ENCODE results near the gene FRAT1. TPM values are rescaled to one million over a fixed set of nuclear protein-coding genes. Genes with fewer than 3 reads are reported as not detected.

Gene FRAT1
- total and polyA plus RNA-seq, 2 of the 13 experiments (the other 11 are each of a cell fraction or from before 2014, with no cell fraction given) = 1.7 to 2.3 TPM

- TF ChIP-seq ZNF567 (CRISPR knock-in tag; IDR thresholded peaks at IDR 0.05; ENCODE audit: borderline replicate concordance) = no peak
These were observed 48.4 kb upstream of the FRAT1 start (continued) for GRCh38 chr10:97270523-97271154.

DNA sequence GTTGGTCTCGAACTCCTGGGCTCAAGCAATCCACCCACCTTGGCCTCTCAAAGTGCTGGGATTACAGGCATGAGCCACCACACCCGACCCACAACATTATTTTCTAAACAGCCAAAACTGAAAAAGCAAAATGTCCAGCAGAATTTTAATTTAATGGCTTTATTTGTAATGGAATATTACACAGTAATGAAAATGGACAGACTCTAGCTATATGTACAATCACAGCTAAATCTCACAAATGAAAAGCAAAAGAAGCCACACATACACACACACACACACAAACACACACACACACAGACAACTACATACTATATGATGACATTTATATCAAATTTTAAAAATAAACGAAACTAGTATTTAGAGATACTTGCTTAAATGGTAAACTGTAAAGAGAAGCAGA is 45.4 kb upstream of the FRAT1 start:
- ChIA-PET POLR2A (no interaction called here), CTCF (ENCODE audit: low intra/inter-chr PET ratio, low total read pairs) (no interaction called here)
- Histone ChIP-seq H3K79me2 (ENCODE audit: insufficient read depth, low read length) (peaks cover 3% of the 10 kb centered on the region), H3K36me3 (replicated peaks in 1 of 2; ENCODE audit: control insufficient read depth in 1 of 2, insufficient read depth in 2 of 2, low read length in 2 of 2) (no peaks in the 10 kb centered on the region), H3K4me1 (ENCODE audit: insufficient read depth, low read length) (peaks cover 12% of the 10 kb centered on the region), H2AFZ (ENCODE audit: low read length) (no peak overlapping the region), H3K4me2 (ENCODE audit: low read depth, low read length) (no peak overlapping the region), H3K9me3 (ENCODE audit: low read length) (no peaks in the 10 kb centered on the region), H3K9ac (ENCODE audit: insufficient read depth, low read depth, low read length) (no peak overlapping the region), H3K27me3 (ENCODE audit: control insufficient read depth in 1 of 2, insufficient read depth in 2 of 2, low read length in 2 of 2) (no peaks in the 10 kb centered on the region), H4K20me1 (ENCODE audit: insufficient read depth, low read length) (no peaks in the 10 kb centered on the region), H3K27ac (ENCODE audit: extremely low read length, insufficient read depth, low read length) (no peak overlapping the region), H3K4me3 (replicated peaks in 1 of 3; ENCODE audit: insufficient read depth in 1 of 3, low read depth in 2 of 3, low read length in 3 of 3) (no peak overlapping the region)
- WGBS (ENCODE audit: low lambda C conversion rate) = 94% methylated on average over 3 of the region's 3 CpGs
- no peak for TF ChIP-seq ZNF224 (CRISPR knock-in tag; IDR thresholded peaks at IDR 0.05)
- no peak for TF ChIP-seq PRPF4 (IDR thresholded peaks at IDR 0.05; ENCODE audit: low read depth, low read length, poor library complexity, severe bottlenecking)
- no peak for TF ChIP-seq BRD4 (CRISPR knock-in tag; IDR thresholded peaks at IDR 0.05)
- FAIRE-seq = no peak
- no peak for ATAC-seq
- BruUV-seq (replicated peaks) = no TSS peak
- intact Hi-C loops (cut with micrococcal nuclease; ENCODE audit: unreplicated experiment) = no loop called here
- no peak for DNase-seq (ENCODE audit: low spot score)
- in situ Hi-C loops (cut with HindIII; ENCODE audit: extremely low pct_ligation_motif_present, low pct_unique_long_range_greater_than_20kb) = no loop called here

- ChIA-PET POLR2A (no interaction called here), CTCF (ENCODE audit: low intra/inter-chr PET ratio, low total read pairs) (no interaction called here)
- no peak for FAIRE-seq
- no peak for DNase-seq (ENCODE audit: low spot score)
- Histone ChIP-seq H3K4me1 (ENCODE audit: insufficient read depth, low read length) (peaks cover 24% of the 10 kb centered on the region), H3K79me2 (ENCODE audit: insufficient read depth, low read length) (peaks cover 3% of the 10 kb centered on the region), H3K27ac (ENCODE audit: extremely low read length, insufficient read depth, low read length) (no peak overlapping the region), H3K4me2 (ENCODE audit: low read depth, low read length) (no peak overlapping the region), H3K4me3 (replicated peaks in 1 of 3; ENCODE audit: insufficient read depth in 1 of 3, low read depth in 2 of 3, low read length in 3 of 3) (no peak overlapping the region), H4K20me1 (ENCODE audit: insufficient read depth, low read length) (no peaks in the 10 kb centered on the region), H2AFZ (ENCODE audit: low read length) (no peak overlapping the region), H3K9ac (ENCODE audit: insufficient read depth, low read depth, low read length) (no peak overlapping the region), H3K27me3 (ENCODE audit: control insufficient read depth in 1 of 2, insufficient read depth in 2 of 2, low read length in 2 of 2) (no peaks in the 10 kb centered on the region), H3K36me3 (replicated peaks in 1 of 2; ENCODE audit: control insufficient read depth in 1 of 2, insufficient read depth in 2 of 2, low read length in 2 of 2) (no peaks in the 10 kb centered on the region), H3K9me3 (ENCODE audit: low read length) (no peaks in the 10 kb centered on the region)
- no peak for ATAC-seq
- WGBS (ENCODE audit: low lambda C conversion rate) = 82% methylated on average over 3 of the region's 9 CpGs
- BruUV-seq (replicated peaks) = no TSS peak
- in situ Hi-C loops (cut with HindIII; ENCODE audit: extremely low pct_ligation_motif_present, low pct_unique_long_range_greater_than_20kb) = no loop called here
- intact Hi-C loops (cut with micrococcal nuclease; ENCODE audit: unreplicated experiment) = no loop called here
- TF ChIP-seq ZNF709 (CRISPR knock-in tag; IDR thresholded peaks at IDR 0.05) (no peak), ZFP1 (CRISPR knock-in tag; IDR thresholded peaks at IDR 0.05) (no peak), TEAD2 (CRISPR knock-in tag; IDR thresholded peaks at IDR 0.05) (no peak), KLF13 (CRISPR knock-in tag; IDR thresholded peaks at IDR 0.05) (no peak), FOXO1 (CRISPR knock-in tag; IDR thresholded peaks at IDR 0.05) (no peak), PCBP1 (IDR thresholded peaks at IDR 0.05; ENCODE audit: borderline replicate concordance, low read depth, low read length) (no peak), ZNF780A (CRISPR knock-in tag; IDR thresholded peaks at IDR 0.05) (no peak)
- TF ChIP-seq, protein P1, sequence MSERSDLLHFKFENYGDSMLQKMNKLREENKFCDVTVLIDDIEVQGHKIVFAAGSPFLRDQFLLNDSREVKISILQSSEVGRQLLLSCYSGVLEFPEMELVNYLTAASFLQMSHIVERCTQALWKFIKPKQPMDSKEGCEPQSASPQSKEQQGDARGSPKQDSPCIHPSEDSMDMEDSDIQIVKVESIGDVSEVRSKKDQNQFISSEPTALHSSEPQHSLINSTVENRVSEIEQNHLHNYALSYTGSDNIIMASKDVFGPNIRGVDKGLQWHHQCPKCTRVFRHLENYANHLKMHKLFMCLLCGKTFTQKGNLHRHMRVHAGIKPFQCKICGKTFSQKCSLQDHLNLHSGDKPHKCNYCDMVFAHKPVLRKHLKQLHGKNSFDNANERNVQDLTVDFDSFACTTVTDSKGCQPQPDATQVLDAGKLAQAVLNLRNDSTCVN (CRISPR knock-in tag; IDR thresholded peaks at IDR 0.05; ENCODE audit: borderline replicate concordance) = no peak
- TF ChIP-seq, protein P2, sequence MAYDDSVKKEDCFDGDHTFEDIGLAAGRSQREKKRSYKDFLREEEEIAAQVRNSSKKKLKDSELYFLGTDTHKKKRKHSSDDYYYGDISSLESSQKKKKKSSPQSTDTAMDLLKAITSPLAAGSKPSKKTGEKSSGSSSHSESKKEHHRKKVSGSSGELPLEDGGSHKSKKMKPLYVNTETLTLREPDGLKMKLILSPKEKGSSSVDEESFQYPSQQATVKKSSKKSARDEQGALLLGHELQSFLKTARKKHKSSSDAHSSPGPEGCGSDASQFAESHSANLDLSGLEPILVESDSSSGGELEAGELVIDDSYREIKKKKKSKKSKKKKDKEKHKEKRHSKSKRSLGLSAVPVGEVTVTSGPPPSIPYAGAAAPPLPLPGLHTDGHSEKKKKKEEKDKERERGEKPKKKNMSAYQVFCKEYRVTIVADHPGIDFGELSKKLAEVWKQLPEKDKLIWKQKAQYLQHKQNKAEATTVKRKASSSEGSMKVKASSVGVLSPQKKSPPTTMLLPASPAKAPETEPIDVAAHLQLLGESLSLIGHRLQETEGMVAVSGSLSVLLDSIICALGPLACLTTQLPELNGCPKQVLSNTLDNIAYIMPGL (CRISPR knock-in tag; IDR thresholded peaks at IDR 0.05; ENCODE audit: borderline replicate concordance in 1 of 2, low read depth in 1 of 2) = no peak
These were observed 44.2 kb upstream of the FRAT1 start for GRCh38 chr10:97274828-97275227.

All from HepG2 (cell line).